SK-N-SH (cell line): ENCODE measurements around the gene R3HDM2. TPM values are rescaled to one million over a fixed set of nuclear protein-coding genes. Genes with fewer than 3 reads are reported as not detected.

ENCODE experiments used
- CTCF ChIA-PET: fragments of 300-600, 350-600 bp; formaldehyde crosslinking; extraction: SDS; loops from one replicate; lab custom pipeline; 2021; lab: Yijun Ruan, JAX
- POLR2A ChIA-PET: fragments of 350-600 bp; sonication (Branson Sonifier 250); formaldehyde crosslinking; extraction: SDS; loops from one replicate; lab custom pipeline; 2020; ENCODE audit warnings: antibody characterized with exemption, inconsistent platforms; lab: Yijun Ruan, JAX
- DNase-seq: peaks from one replicate; pipeline ENCODE4 v3.0.0; 2012
- H2AFZ ChIP-seq: fragments of 200-600 bp; sonication (generic); 2 replicates; pipeline ENCODE4 v1.8.1; 2016; ENCODE audit warnings: antibody characterized with exemption, mild to moderate bottlenecking, low read depth
- H3F3A ChIP-seq: fragments of 200-600 bp; sonication (generic); replicated peaks from 2 replicates; pipeline ENCODE3; 2016; ENCODE audit warnings: antibody characterized with exemption, mild to moderate bottlenecking; ENCODE audit not compliant: insufficient read depth
- H3K27ac ChIP-seq, 2 experiments: fragments of 200-500 bp in 1 of 2; fragments of 200-600 bp in 1 of 2; sonication (Bioruptor generic) in 1 of 2; sonication (generic), shearing (Covaris generic) in 1 of 2; 2 replicates each; pipeline versions ENCODE4 v1.5.1 to v1.6.1; 2014 to 2016; ENCODE audit warnings: low read depth in 2 of 2, inconsistent platforms in 1 of 2, low read length in 1 of 2, mild to moderate bottlenecking in 1 of 2, mixed read lengths in 1 of 2
- H3K27me3 ChIP-seq: fragments of 200-600 bp; sonication (generic), shearing (Covaris generic); 2 replicates; pipeline ENCODE4 v1.6.1; 2016; ENCODE audit warnings: mixed run types; ENCODE audit not compliant: insufficient read depth
- H3K36me3 ChIP-seq, 2 experiments: fragments of 200-500 bp in 1 of 2; fragments of 200-600 bp in 1 of 2; sonication (Bioruptor generic) in 1 of 2; sonication (generic) in 1 of 2; replicated peaks in 1 of 2; 2 replicates each; pipeline versions ENCODE3 to v1.5.1; 2014 to 2016; ENCODE audit warnings: low read length in 1 of 2, mild to moderate bottlenecking in 1 of 2; ENCODE audit not compliant: insufficient read depth in 2 of 2, control insufficient read depth in 1 of 2
- H3K4me1 ChIP-seq, 2 experiments: fragments of 200-500 bp in 1 of 2; fragments of 200-600 bp in 1 of 2; sonication (Bioruptor generic) in 1 of 2; sonication (generic), shearing (Covaris generic) in 1 of 2; 2 replicates each; pipeline versions ENCODE4 v1.5.1 to v1.6.1; 2014 to 2016; ENCODE audit warnings: low read depth in 1 of 2, low read length in 1 of 2, mixed run types in 1 of 2; ENCODE audit not compliant: insufficient read depth in 2 of 2, control insufficient read depth in 1 of 2
- H3K4me2 ChIP-seq: fragments of 200-600 bp; sonication (generic), shearing (Covaris generic); 2 replicates; pipeline ENCODE4 v1.6.1; 2017; ENCODE audit warnings: mixed run types
- H3K4me3 ChIP-seq, 2 experiments: fragments of 200-500 bp in 1 of 2; fragments of 200-600 bp in 1 of 2; sonication (Bioruptor generic) in 1 of 2; sonication (generic), shearing (Covaris generic) in 1 of 2; 2 replicates each; pipeline versions ENCODE4 v1.5.1 to v1.8.1; 2014 to 2016; ENCODE audit warnings: low read depth in 2 of 2, inconsistent platforms in 1 of 2, low read length in 1 of 2, mild to moderate bottlenecking in 1 of 2, mixed read lengths in 1 of 2, moderate library complexity in 1 of 2
- H3K79me2 ChIP-seq: fragments of 200-600 bp; sonication (generic); 2 replicates; pipeline ENCODE4 v1.8.1; 2017; ENCODE audit warnings: mild to moderate bottlenecking; ENCODE audit not compliant: insufficient read depth
- H3K9ac ChIP-seq: fragments of 200-600 bp; sonication (generic); 2 replicates; pipeline ENCODE4 v1.6.1; 2017; ENCODE audit warnings: mixed run types
- H3K9me2 ChIP-seq: fragments of 200-600 bp; sonication (generic); 2 replicates; pipeline ENCODE4 v1.6.1; 2017; ENCODE audit warnings: mixed run types
- H3K9me3 ChIP-seq: fragments of 200-600 bp; sonication (generic); 2 replicates; pipeline ENCODE4 v1.6.1; 2017; ENCODE audit warnings: mixed run types, mild to moderate bottlenecking, moderate library complexity
- H4K20me1 ChIP-seq: fragments of 200-600 bp; sonication (generic); 2 replicates; pipeline ENCODE4 v1.6.1; 2017; ENCODE audit warnings: mild to moderate bottlenecking, mixed run types; ENCODE audit not compliant: insufficient read depth
- CHD2 ChIP-seq: fragments of 150-350 bp; IDR thresholded peaks from 2 replicates; pipeline ENCODE4 v1.6.1; 2018; ENCODE audit warnings: low read length; ENCODE audit not compliant: partially characterized antibody
- EP300 ChIP-seq, 2 experiments: IDR thresholded peaks; 2 replicates each; pipeline versions ENCODE4 v1.4.0 to v1.6.1; 2012; ENCODE audit warnings: borderline replicate concordance in 1 of 2, low read depth in 1 of 2, low read length in 1 of 2
- EZH2phosphoT487 ChIP-seq: fragments of 200-600 bp; sonication (generic); IDR thresholded peaks from 2 replicates; pipeline ENCODE4 v1.6.1; 2017; ENCODE audit warnings: low read depth, mixed run types, mild to moderate bottlenecking, antibody characterized with exemption, moderate library complexity, borderline replicate concordance
- FOSL2 ChIP-seq: IDR thresholded peaks from 2 replicates; pipeline ENCODE4 v1.4.0; 2012; ENCODE audit warnings: low read depth, mild to moderate bottlenecking, moderate library complexity, borderline replicate concordance
- GABPA ChIP-seq: IDR thresholded peaks from 2 replicates; pipeline ENCODE4 v1.4.0; 2012; ENCODE audit warnings: low read depth, mild to moderate bottlenecking
- GATA2 ChIP-seq: sonication (generic); formaldehyde crosslinking; IDR thresholded peaks from 2 replicates; pipeline ENCODE4 v1.5.0; 2020; ENCODE audit warnings: mild to moderate bottlenecking, missing genetic modification reagents
- JUND ChIP-seq: IDR thresholded peaks from 2 replicates; pipeline ENCODE4 v1.4.0; 2012
- PBX3 ChIP-seq: IDR thresholded peaks from 2 replicates; pipeline ENCODE4; 2012
- POLR2AphosphoS5 ChIP-seq: IDR thresholded peaks from 2 replicates; pipeline ENCODE4 v1.6.1; 2012; ENCODE audit warnings: low read depth, low read length
- SMC3 ChIP-seq: IDR thresholded peaks from 2 replicates; pipeline ENCODE4 v1.6.1; 2012; ENCODE audit warnings: low read depth, low read length, improper control_type of control experiment
- TAF1 ChIP-seq: IDR thresholded peaks from 2 replicates; pipeline ENCODE4 v1.6.1; 2012; ENCODE audit warnings: low read depth, mild to moderate bottlenecking, low read length, moderate library complexity, borderline replicate concordance
- TCF12 ChIP-seq: IDR thresholded peaks from 2 replicates; pipeline ENCODE4 v1.4.0; 2012
- TEAD4 ChIP-seq: IDR thresholded peaks from 2 replicates; pipeline ENCODE4 v1.4.0; 2012; ENCODE audit warnings: mild to moderate bottlenecking, borderline replicate concordance; ENCODE audit not compliant: insufficient read depth
- USF2 ChIP-seq: fragments of 150-350 bp; IDR thresholded peaks from 2 replicates; pipeline ENCODE4 v1.6.1; 2017; ENCODE audit warnings: antibody characterized with exemption, low read length, low read depth, borderline replicate concordance
- ZBTB33 ChIP-seq: IDR thresholded peaks from 2 replicates; pipeline ENCODE4 v1.4.0; 2012; ENCODE audit warnings: low read depth, borderline replicate concordance
- whole genome bisulfite sequencing: methylation state at CpG from one replicate; pipeline ENCODE4 v1.1.6; 2017; ENCODE audit warnings: low lambda C conversion rate; 5-methylcytosine and 5-hydroxymethylcytosine counted together
- polyA plus RNA-seq, 3 experiments: library from polyadenylated mRNA; depleted of rRNA; stranded (reverse); fragments of >200 nt; gene quantifications; 2 replicates each; pipeline ENCODE4 v1.2.3, GENCODE V29; 2012
- TF ChIP-seq, protein P1 (sequence below): fragments of 200-600 bp; sonication (generic); IDR thresholded peaks from 2 replicates; pipeline ENCODE4 v1.6.1; 2017; ENCODE audit warnings: antibody characterized with exemption, mild to moderate bottlenecking, moderate library complexity

Gene R3HDM2
- polyA plus RNA-seq, 1 of the 3 experiments (the other 2 are of a cell fraction), result 23.1 TPM

DNA sequence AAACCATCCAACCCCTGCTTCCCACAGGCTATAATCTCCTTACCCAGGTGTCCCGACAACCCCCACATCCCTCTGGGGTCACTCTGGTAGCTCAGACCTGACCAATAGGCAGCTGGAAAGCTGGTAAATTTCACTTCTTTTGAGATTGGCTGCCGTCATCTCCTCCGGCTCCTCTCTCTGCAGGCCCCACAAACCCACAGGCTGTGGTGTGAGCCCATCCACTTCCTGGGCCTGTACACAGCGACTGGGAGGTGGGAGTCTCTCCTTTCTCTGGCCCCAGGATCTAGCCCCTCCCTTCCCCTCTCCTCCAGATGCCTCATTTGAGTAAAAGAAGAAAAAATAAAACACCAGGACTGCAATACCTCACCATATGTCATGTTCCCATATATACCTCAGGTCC, 4.5 kb upstream of the R3HDM2 start (continued):
- no peak for TF ChIP-seq PBX3
- no peak for TF ChIP-seq GATA2 (CRISPR knock-in tag)
- TF ChIP-seq EP300 (IDR thresholded peaks at IDR 0.05; ENCODE audit: borderline replicate concordance in 1 of 2, low read depth in 1 of 2, low read length in 1 of 2), result no peak
- TF ChIP-seq EZH2phosphoT487, result no peak
- TF ChIP-seq CHD2, result no peak
- TF ChIP-seq SMC3, result no peak
- TF ChIP-seq, all 33 proteins: peak for 0

DNA sequence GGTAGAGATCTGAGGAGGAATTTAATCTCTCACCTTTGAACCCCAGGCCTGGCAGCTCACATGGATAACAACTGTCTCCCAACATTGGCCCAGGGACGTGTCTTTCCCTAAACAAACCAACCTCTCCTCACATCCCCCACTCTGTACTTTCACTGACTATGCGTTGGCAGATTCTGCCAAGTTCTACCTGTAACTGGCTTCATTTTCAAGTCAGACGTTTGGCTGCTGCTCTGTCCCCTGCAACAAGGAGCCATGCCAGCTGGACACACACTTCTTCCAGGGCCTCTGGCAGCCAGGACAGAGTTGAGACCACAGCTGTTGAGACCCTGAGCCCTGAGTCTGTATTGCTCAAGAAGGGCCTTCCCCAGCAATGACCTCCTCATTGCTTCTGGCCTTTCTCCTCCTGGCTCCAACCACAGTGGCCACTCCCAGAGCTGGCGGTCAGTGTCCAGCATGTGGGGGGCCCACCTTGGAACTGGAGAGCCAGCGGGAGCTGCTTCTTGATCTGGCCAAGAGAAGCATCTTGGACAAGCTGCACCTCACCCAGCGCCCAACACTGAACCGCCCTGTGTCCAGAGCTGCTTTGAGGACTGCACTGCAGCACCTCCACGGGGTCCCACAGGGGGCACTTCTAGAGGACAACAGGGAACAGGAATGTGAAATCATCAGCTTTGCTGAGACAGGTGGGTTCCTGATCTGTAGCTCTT, 3.8 kb upstream of the R3HDM2 start, which contains the start of gene INHBC:
Gene INHBC (plus strand): TSS at position 268 of the 707 bp plus-strand sequence. CDS start 103 bp downstream, at position 371.
- 85% methylated on average over 7 of the region's 8 CpGs for WGBS
- H3F3A ChIP-seq, result peaks cover 8% of the 10 kb centered on the region
- no peaks in the 10 kb centered on the region for H3K36me3 ChIP-seq
- no peaks in the 10 kb centered on the region for H3K9me3 ChIP-seq
- ChIA-PET CTCF (interaction anchor here (0.7 to 3.4 kb wide), 5 partner anchors 18 to 302 kb away, joined by 3 to 9 read pairs (median 5); partner anchors contain the start of gene GLI1), POLR2A (no interaction called here)
- TF ChIP-seq USF2 (no peak), JUND (no peak), TAF1 (no peak), TEAD4 (no peak), POLR2AphosphoS5 (no peak), TCF12 (no peak)
- no peak within 1 kb of the TSS for H3K4me2 ChIP-seq
- H3K27me3 ChIP-seq, result no peaks in the 10 kb centered on the region
- H4K20me1 ChIP-seq, result no peaks in the 10 kb centered on the region
- H3K27ac ChIP-seq, result no peak within 1 kb of the TSS
- H3K79me2 ChIP-seq, result peaks cover 6% of the 10 kb centered on the region
- H3K4me1 ChIP-seq, result no peaks in the 10 kb centered on the region
- no peak for DNase-seq
- H3K4me3 ChIP-seq, result no peak within 1 kb of the TSS
- H3K9me2 ChIP-seq, result no peaks in the 10 kb centered on the region
- no peak within 1 kb of the TSS for H3K9ac ChIP-seq
- no peak within 1 kb of the TSS for H2AFZ ChIP-seq

GRCh38 chr12:57433370-57433769, 2.5 kb upstream of the R3HDM2 start:
- H3K4me1 ChIP-seq, result peaks cover 0 to 3% of the 10 kb centered on the region in 2 experiments; a peak in 1 of 4 replicates
- H3K27me3 ChIP-seq, result no peaks in the 10 kb centered on the region
- no peak overlapping the region for H3K9ac ChIP-seq
- no peak for DNase-seq
- peaks cover 9% of the 10 kb centered on the region for H3F3A ChIP-seq
- H3K4me2 ChIP-seq, result no peak overlapping the region
- H3K4me3 ChIP-seq, result no peak overlapping the region
- peaks cover 18% of the 10 kb centered on the region for H3K79me2 ChIP-seq
- no peak overlapping the region for H2AFZ ChIP-seq
- H3K36me3 ChIP-seq, result no peaks in the 10 kb centered on the region
- no peaks in the 10 kb centered on the region for H4K20me1 ChIP-seq
- ChIA-PET CTCF (interaction anchor here (1.2 to 3.4 kb wide), 4 partner anchors 13 to 91 kb away, joined by 4 to 9 read pairs (median 6); no protein-coding TSS in a partner anchor), POLR2A (no interaction called here)
- WGBS, result 53% methylated on average over 3 of the region's 3 CpGs
- no peaks in the 10 kb centered on the region for H3K9me2 ChIP-seq
- H3K27ac ChIP-seq, result no peak overlapping the region
- no peaks in the 10 kb centered on the region for H3K9me3 ChIP-seq
- TF ChIP-seq, protein P1, sequence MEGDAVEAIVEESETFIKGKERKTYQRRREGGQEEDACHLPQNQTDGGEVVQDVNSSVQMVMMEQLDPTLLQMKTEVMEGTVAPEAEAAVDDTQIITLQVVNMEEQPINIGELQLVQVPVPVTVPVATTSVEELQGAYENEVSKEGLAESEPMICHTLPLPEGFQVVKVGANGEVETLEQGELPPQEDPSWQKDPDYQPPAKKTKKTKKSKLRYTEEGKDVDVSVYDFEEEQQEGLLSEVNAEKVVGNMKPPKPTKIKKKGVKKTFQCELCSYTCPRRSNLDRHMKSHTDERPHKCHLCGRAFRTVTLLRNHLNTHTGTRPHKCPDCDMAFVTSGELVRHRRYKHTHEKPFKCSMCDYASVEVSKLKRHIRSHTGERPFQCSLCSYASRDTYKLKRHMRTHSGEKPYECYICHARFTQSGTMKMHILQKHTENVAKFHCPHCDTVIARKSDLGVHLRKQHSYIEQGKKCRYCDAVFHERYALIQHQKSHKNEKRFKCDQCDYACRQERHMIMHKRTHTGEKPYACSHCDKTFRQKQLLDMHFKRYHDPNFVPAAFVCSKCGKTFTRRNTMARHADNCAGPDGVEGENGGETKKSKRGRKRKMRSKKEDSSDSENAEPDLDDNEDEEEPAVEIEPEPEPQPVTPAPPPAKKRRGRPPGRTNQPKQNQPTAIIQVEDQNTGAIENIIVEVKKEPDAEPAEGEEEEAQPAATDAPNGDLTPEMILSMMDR, result no peak
- no peak for TF ChIP-seq PBX3
- no peak for TF ChIP-seq TCF12
- TF ChIP-seq TEAD4, result no peak
- no peak for TF ChIP-seq ZBTB33
- TF ChIP-seq GABPA, result no peak
- no peak for TF ChIP-seq FOSL2
- TF ChIP-seq CHD2, result no peak
